Osteocyte (in vitro differentiated cells): ENCODE data around the gene ITGAL. TPM values are rescaled to one million over a fixed set of nuclear protein-coding genes. Genes with fewer than 3 reads are reported as not detected.

ENCODE experiments used
- DNase-seq: peaks from one replicate; pipeline ENCODE4 v3.0.0; 2021; ENCODE audit warnings: mixed read lengths; ENCODE audit not compliant: unreplicated experiment; ENCODE audit errors: extremely low spot score
- H3K27ac Mint-ChIP-seq: one replicate; pipeline ENCODE4 v1.8.0; 2021; ENCODE audit warnings: mild to moderate bottlenecking, mixed read lengths; ENCODE audit not compliant: unreplicated experiment
- H3K27me3 Mint-ChIP-seq: one replicate; pipeline ENCODE4 v1.8.0; 2021; ENCODE audit warnings: mixed read lengths; ENCODE audit not compliant: unreplicated experiment
- H3K36me3 Mint-ChIP-seq: one replicate; pipeline ENCODE4 v1.8.0; 2021; ENCODE audit warnings: mixed read lengths; ENCODE audit not compliant: unreplicated experiment
- H3K4me1 Mint-ChIP-seq: one replicate; pipeline ENCODE4 v1.8.0; 2021; ENCODE audit warnings: mixed read lengths; ENCODE audit not compliant: unreplicated experiment
- H3K4me3 Mint-ChIP-seq: one replicate; pipeline ENCODE4 v1.8.0; 2021; ENCODE audit warnings: mild to moderate bottlenecking, moderate library complexity, mixed read lengths; ENCODE audit not compliant: unreplicated experiment
- H3K9me3 Mint-ChIP-seq: one replicate; pipeline ENCODE4 v1.8.0; 2021; ENCODE audit warnings: mixed read lengths; ENCODE audit not compliant: unreplicated experiment
- total RNA-seq: library from RNA; stranded (reverse); gene quantifications from 2 replicates; pipeline ENCODE4 v1.2.1, GENCODE V29; 2021
- TF ChIP-seq, protein P1 (sequence below): fragments of 200-600 bp; sonication (generic); IDR thresholded peaks from 2 replicates; pipeline ENCODE4 v1.5.0; 2021; ENCODE audit warnings: antibody characterized with exemption, mild to moderate bottlenecking, moderate library complexity

Gene ITGAL
- total RNA-seq, 1 donor from 2014 or later = not detected

DNA sequence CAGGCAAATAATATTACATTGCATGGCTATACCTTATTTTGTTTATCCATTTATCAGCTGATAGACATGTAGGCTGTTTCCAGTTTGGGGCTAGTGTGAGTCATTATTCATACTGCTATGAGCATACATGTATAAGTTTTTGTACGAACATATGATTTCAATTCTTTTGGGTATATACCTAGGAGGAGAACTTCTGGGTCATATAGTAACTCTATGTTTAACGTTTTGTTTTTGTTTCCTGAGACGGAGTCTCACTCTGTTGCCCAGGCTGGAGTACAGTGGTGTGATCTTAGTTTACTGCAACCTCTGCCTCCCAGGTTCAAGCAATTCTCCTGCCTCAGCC, 2.4 kb upstream of the ITGAL start:
- H3K4me1 Mint-ChIP-seq = no peaks in the 10 kb centered on the region
- H3K36me3 Mint-ChIP-seq = no peaks in the 10 kb centered on the region
- H3K27ac Mint-ChIP-seq = no peak overlapping the region
- H3K27me3 Mint-ChIP-seq = peaks cover 8% of the 10 kb centered on the region
- no peaks in the 10 kb centered on the region for H3K9me3 Mint-ChIP-seq
- DNase-seq = no peak
- H3K4me3 Mint-ChIP-seq = no peak overlapping the region
- TF ChIP-seq, protein P1, sequence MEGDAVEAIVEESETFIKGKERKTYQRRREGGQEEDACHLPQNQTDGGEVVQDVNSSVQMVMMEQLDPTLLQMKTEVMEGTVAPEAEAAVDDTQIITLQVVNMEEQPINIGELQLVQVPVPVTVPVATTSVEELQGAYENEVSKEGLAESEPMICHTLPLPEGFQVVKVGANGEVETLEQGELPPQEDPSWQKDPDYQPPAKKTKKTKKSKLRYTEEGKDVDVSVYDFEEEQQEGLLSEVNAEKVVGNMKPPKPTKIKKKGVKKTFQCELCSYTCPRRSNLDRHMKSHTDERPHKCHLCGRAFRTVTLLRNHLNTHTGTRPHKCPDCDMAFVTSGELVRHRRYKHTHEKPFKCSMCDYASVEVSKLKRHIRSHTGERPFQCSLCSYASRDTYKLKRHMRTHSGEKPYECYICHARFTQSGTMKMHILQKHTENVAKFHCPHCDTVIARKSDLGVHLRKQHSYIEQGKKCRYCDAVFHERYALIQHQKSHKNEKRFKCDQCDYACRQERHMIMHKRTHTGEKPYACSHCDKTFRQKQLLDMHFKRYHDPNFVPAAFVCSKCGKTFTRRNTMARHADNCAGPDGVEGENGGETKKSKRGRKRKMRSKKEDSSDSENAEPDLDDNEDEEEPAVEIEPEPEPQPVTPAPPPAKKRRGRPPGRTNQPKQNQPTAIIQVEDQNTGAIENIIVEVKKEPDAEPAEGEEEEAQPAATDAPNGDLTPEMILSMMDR = no peak

DNA sequence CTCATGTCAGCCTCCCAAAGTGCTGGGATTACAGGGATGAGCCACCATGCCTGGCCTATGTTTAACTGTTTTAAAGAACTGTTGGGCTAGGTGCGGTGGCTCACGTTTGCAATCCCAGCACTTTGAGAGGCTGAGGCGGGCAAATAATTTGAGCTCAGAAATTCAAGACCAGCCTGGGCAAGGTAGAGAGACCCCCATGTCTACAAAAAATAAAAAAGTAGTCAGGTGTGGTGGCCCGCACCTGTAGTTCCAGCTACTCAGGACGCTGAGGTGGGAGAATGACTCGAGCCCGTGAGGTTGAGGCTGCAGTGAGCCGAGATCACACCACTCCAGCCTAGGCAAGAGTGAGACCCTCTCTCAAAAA, 1.9 kb upstream of the ITGAL start:
- no peaks in the 10 kb centered on the region for H3K36me3 Mint-ChIP-seq
- no peak for DNase-seq
- H3K27me3 Mint-ChIP-seq = peaks cover 11% of the 10 kb centered on the region
- H3K4me1 Mint-ChIP-seq = no peaks in the 10 kb centered on the region
- no peak overlapping the region for H3K27ac Mint-ChIP-seq
- H3K9me3 Mint-ChIP-seq = no peaks in the 10 kb centered on the region
- no peak overlapping the region for H3K4me3 Mint-ChIP-seq
- TF ChIP-seq, protein P1 = no peak

DNA sequence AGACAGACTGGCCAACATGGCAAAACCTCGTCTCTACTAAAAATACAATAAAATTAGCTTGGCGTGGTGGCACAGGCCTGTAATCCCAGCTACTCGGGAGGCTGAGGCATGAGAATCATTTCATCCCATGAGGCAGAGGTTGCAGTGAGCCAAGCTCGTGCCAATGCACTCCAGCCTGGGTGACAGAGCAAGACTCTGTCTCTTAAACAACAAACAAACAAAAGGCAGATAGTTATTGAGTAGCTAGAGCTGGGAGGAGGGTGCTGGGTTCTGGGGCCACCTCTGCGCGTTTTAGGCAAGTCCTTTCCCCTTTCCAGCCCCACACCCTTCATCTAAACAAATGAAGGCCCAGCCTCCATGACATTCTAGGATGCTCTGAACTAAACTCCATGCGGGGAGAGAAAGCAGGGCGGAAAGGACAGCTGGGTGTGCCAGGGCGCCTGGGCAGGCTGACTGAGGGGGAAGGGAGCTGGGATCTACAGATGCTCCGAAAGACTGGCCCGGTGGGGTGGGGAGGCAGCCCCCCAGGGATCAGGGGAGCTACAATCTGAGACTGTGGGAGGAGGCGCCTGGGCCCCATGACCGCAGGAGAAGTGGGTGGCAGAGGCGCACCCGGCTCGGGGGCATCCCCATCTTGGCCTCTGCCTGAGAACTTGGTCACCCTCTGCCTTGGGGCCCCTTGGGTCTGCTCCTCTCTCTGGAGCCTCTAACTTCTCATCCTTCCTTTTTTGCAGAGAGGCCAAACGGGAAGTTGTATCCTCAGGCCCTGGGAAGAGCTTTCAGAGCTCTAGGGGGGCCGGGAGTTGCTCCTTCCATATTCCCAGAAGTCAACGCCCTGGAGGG, 910 bp downstream of the ITGAL start:
- DNase-seq = no peak
- H3K27ac Mint-ChIP-seq = no peak overlapping the region
- H3K27me3 Mint-ChIP-seq = peaks cover 21% of the 10 kb centered on the region
- H3K4me1 Mint-ChIP-seq = no peaks in the 10 kb centered on the region
- H3K36me3 Mint-ChIP-seq = no peaks in the 10 kb centered on the region
- H3K4me3 Mint-ChIP-seq = no peak overlapping the region
- TF ChIP-seq, protein P1 = no peak
- H3K9me3 Mint-ChIP-seq = no peaks in the 10 kb centered on the region

DNA sequence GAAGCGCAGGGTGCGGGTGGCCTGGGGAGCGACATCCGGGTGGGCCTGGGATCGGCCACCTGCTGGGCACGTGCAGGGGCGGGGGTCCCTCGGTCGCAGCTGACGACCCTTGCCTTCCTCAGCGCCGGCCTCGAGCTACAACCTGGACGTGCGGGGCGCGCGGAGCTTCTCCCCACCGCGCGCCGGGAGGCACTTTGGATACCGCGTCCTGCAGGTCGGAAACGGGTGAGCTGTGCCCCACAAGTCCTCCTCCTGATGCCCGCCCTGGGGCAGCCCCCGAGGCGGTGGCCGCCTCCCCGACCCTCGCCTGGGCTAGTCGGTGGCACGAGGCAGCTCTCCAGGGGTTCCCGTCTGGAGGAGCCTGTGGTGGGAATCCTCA, 1.5 kb downstream of the ITGAL start:
- no peak for DNase-seq
- Mint-ChIP-seq H3K4me3 (no peak overlapping the region), H3K27me3 (peaks cover 24% of the 10 kb centered on the region), H3K9me3 (no peaks in the 10 kb centered on the region), H3K36me3 (no peaks in the 10 kb centered on the region), H3K27ac (no peak overlapping the region), H3K4me1 (no peaks in the 10 kb centered on the region)
- TF ChIP-seq, protein P1 = no peak

DNA sequence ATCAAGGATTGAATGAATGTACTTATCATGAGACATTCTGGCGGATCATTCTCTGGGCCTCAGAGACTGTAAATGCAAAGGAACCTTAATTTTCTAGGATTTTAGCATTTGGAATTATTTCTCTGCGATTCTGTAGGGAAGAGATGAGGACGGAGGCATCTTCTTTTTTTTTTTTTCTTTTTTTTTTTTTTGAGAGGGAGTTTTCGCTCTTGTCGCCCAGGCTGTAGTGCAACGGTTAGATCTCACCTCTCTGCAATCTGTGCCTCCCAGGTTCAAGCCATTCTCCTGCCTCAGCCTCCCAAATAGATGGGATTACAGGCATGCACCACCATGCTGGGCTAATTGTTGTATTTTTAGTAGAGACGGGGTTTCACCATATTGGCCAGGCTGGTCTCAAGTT, 2.1 kb downstream of the ITGAL start:
- Mint-ChIP-seq H3K4me3 (no peak overlapping the region), H3K27ac (no peak overlapping the region), H3K9me3 (no peaks in the 10 kb centered on the region), H3K27me3 (peaks cover 24% of the 10 kb centered on the region), H3K36me3 (no peaks in the 10 kb centered on the region), H3K4me1 (no peaks in the 10 kb centered on the region)
- no peak for DNase-seq
- TF ChIP-seq, protein P1 = no peak
